ENCODE measurements around the gene H2AZ1.

H2AZ1 gene

GRCh38 chr4:99949034-99949998, 759 bp downstream of the H2AZ1 start:
- Histone ChIP-seq H3K27ac (ENCODE audit: low read depth, low read length) (peak overlapping the region; percentile 89), H3K36me3 (ENCODE audit: control insufficient read depth in 1 of 2, insufficient read depth in 2 of 2, low read length in 2 of 2) (peaks cover 0 to 2% of the 10 kb centered on the region in 2 experiments), H4K91ac (ENCODE audit: low read depth, low read length) (peak overlapping the region; percentile 84), H3K4me2 (ENCODE audit: low read length) (peak overlapping the region; percentile 73), H3K23ac (ENCODE audit: low read length) (peak overlapping the region; percentile 98), H3K9ac (ENCODE audit: low read length) (peak overlapping the region; percentile 100), H3K27me3 (ENCODE audit: insufficient read depth, low read length) (no peaks in the 10 kb centered on the region), H4K8ac (ENCODE audit: low read depth, low read length) (peak overlapping the region; percentile 84), H3K79me1 (ENCODE audit: low read length) (peaks cover 21% of the 10 kb centered on the region), H3K14ac (ENCODE audit: low read length) (peak overlapping the region; percentile 87), H4K12ac (ENCODE audit: low read depth, low read length) (peak overlapping the region; percentile 84), H3K4me1 (ENCODE audit: control insufficient read depth in 1 of 2, insufficient read depth in 2 of 2, low read length in 2 of 2) (peaks cover 0 to 3% of the 10 kb centered on the region in 2 experiments), H2BK5ac (ENCODE audit: low read depth, low read length, poor library complexity) (peak overlapping the region; percentile 79), H3K4me3 (ENCODE audit: low read depth, low read length) (peak overlapping the region; percentile 99), H2AK5ac (ENCODE audit: low read length) (peak overlapping the region; percentile 85), H2AFZ (ENCODE audit: insufficient read depth, low read length, poor library complexity) (peak overlapping the region; percentile 46), H2BK120ac (ENCODE audit: insufficient read depth, low read length, poor library complexity) (peak overlapping the region; percentile 67), H3K9me3 (ENCODE audit: insufficient read depth, low read depth, low read length) (no peaks in the 10 kb centered on the region), H2BK12ac (ENCODE audit: low read length) (no peak overlapping the region), H3K4ac (ENCODE audit: low read depth, low read length) (peak overlapping the region; percentile 99), H3K18ac (ENCODE audit: low read length) (peak overlapping the region; percentile 92), H3K79me2 (ENCODE audit: control insufficient read depth, insufficient read depth, low read length, poor library complexity) (peaks cover 23% of the 10 kb centered on the region)
- WGBS (ENCODE audit: extremely low coverage, insufficient coverage, insufficient read length) = no CpG with 5 or more reads among the region's 98 CpGs
- DNase-seq = peak; percentile 83 to 95

DNA sequence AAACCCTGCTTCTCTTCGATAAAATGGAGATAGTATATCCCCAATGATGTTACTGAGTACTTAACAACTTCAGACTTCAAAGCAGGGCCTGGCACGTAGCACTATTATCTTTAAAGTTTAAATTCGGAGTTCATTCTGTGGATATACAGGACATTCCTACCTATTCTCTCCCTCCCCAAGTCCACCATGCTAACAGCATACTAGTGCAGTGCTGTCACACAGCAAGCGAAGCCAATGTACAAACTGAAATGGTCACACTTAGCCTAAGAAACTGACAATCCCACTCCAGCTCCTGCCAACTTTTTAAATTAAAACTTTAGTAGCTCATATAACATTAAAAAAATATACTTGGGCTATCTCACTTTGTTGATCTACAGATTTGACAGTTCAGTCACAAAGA, 2.5 kb downstream of the H2AZ1 start:
- Histone ChIP-seq H3K23ac (ENCODE audit: low read length) (no peak overlapping the region), H3K14ac (ENCODE audit: low read length) (no peak overlapping the region), H3K4me1 (ENCODE audit: control insufficient read depth in 1 of 2, insufficient read depth in 2 of 2, low read length in 2 of 2) (peaks cover 0 to 3% of the 10 kb centered on the region in 2 experiments), H3K4me2 (ENCODE audit: low read length) (peak overlapping the region; percentile 50), H3K4ac (ENCODE audit: low read depth, low read length) (no peak overlapping the region), H3K79me2 (ENCODE audit: control insufficient read depth, insufficient read depth, low read length, poor library complexity) (peaks cover 23% of the 10 kb centered on the region), H2BK12ac (ENCODE audit: low read length) (no peak overlapping the region), H3K18ac (ENCODE audit: low read length) (no peak overlapping the region), H2BK5ac (ENCODE audit: low read depth, low read length, poor library complexity) (no peak overlapping the region), H3K9me3 (ENCODE audit: insufficient read depth, low read depth, low read length) (no peaks in the 10 kb centered on the region), H2AFZ (ENCODE audit: insufficient read depth, low read length, poor library complexity) (no peak overlapping the region), H3K27ac (ENCODE audit: low read depth, low read length) (peak overlapping the region; percentile 91), H3K79me1 (ENCODE audit: low read length) (peaks cover 21% of the 10 kb centered on the region), H3K27me3 (ENCODE audit: insufficient read depth, low read length) (no peaks in the 10 kb centered on the region), H2AK5ac (ENCODE audit: low read length) (no peak overlapping the region), H4K12ac (ENCODE audit: low read depth, low read length) (no peak overlapping the region), H2BK120ac (ENCODE audit: insufficient read depth, low read length, poor library complexity) (no peak overlapping the region), H3K36me3 (ENCODE audit: control insufficient read depth in 1 of 2, insufficient read depth in 2 of 2, low read length in 2 of 2) (peaks cover 0 to 2% of the 10 kb centered on the region in 2 experiments), H3K9ac (ENCODE audit: low read length) (no peak overlapping the region), H3K4me3 (ENCODE audit: low read depth, low read length) (no peak overlapping the region), H4K91ac (ENCODE audit: low read depth, low read length) (no peak overlapping the region), H4K8ac (ENCODE audit: low read depth, low read length) (no peak overlapping the region)
- no CpG with 5 or more reads among the region's 4 CpGs for WGBS (ENCODE audit: extremely low coverage, insufficient coverage, insufficient read length)
- DNase-seq = no peak

- no peak overlapping the region for H3K23ac ChIP-seq (ENCODE audit: low read length)
- peak overlapping the region; percentile 50 for H3K4me2 ChIP-seq (ENCODE audit: low read length)
- no peak overlapping the region for H2AK5ac ChIP-seq (ENCODE audit: low read length)
- H2AFZ ChIP-seq (ENCODE audit: insufficient read depth, low read length, poor library complexity) = peak overlapping the region; percentile 91
- peak overlapping the region; percentile 86 for H3K4me3 ChIP-seq (ENCODE audit: low read depth, low read length)
- peak overlapping the region; percentile 42 for H2BK5ac ChIP-seq (ENCODE audit: low read depth, low read length, poor library complexity)
- peak overlapping the region; percentile 91 for H3K27ac ChIP-seq (ENCODE audit: low read depth, low read length)
- peak overlapping the region; percentile 68 for H3K4ac ChIP-seq (ENCODE audit: low read depth, low read length)
- no peak overlapping the region for H2BK12ac ChIP-seq (ENCODE audit: low read length)
- peaks cover 21% of the 10 kb centered on the region for H3K79me1 ChIP-seq (ENCODE audit: low read length)
- peak overlapping the region; percentile 79 for H4K12ac ChIP-seq (ENCODE audit: low read depth, low read length)
- H3K14ac ChIP-seq (ENCODE audit: low read length) = no peak overlapping the region
- H4K91ac ChIP-seq (ENCODE audit: low read depth, low read length) = peak overlapping the region; percentile 87
- no peak overlapping the region for H2BK120ac ChIP-seq (ENCODE audit: insufficient read depth, low read length, poor library complexity)
- no peaks in the 10 kb centered on the region for H3K9me3 ChIP-seq (ENCODE audit: insufficient read depth, low read depth, low read length)
- no CpG with 5 or more reads among the region's 8 CpGs for WGBS (ENCODE audit: extremely low coverage, insufficient coverage, insufficient read length)
- DNase-seq = no peak
- H3K18ac ChIP-seq (ENCODE audit: low read length) = no peak overlapping the region
- peak overlapping the region; percentile 11 for H3K9ac ChIP-seq (ENCODE audit: low read length)
- H3K79me2 ChIP-seq (ENCODE audit: control insufficient read depth, insufficient read depth, low read length, poor library complexity) = peaks cover 23% of the 10 kb centered on the region
- peaks cover 0 to 3% of the 10 kb centered on the region in 2 experiments for H3K4me1 ChIP-seq (ENCODE audit: control insufficient read depth in 1 of 2, insufficient read depth in 2 of 2, low read length in 2 of 2)
- peaks cover 0 to 2% of the 10 kb centered on the region in 2 experiments for H3K36me3 ChIP-seq (ENCODE audit: control insufficient read depth in 1 of 2, insufficient read depth in 2 of 2, low read length in 2 of 2)
- peak overlapping the region; percentile 90 for H4K8ac ChIP-seq (ENCODE audit: low read depth, low read length)
- no peaks in the 10 kb centered on the region for H3K27me3 ChIP-seq (ENCODE audit: insufficient read depth, low read length)
Measured at GRCh38 chr4:99947190-99947578, 2.9 kb downstream of the H2AZ1 start.

DNA sequence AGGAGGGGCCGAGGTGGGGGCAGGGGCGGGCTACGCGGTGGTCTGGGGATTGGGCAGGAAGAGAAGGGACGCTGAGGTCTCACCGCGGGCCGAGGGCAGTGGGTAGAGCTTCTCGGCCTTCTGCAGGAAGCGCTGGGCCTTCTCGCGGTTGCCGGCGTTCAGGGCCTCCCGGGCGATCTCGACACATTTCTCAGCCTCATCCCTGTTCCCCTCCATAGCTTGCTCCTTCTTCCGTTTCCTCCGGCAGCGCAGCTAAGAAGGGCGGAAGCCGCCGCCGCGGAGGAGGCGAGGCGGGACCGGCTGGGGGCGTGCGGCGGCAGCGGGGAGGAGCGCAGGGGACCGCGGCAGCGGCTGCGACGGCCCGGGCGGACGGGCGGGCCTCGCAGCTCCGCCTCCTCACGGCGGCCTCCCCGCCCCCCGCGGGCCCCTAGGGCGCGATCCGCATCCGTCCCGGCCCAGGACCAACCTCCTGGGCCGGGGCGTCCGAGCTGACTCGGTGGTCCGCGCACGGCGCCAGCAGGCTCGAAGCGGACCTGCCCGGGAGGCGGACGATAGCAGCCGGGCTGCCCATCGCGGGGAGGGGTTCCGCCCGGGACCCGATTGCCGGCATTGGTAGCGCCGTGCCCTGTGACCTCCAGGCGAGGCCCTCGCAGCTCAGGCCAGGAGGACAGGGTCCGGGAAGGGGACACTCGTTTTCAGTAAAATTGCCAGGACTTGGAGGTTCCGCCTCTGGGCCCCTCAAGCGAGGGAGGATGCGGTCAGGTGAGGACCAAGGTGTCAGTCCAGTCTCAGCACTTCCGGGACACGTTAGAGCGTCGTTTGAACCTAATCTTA, 3.5 kb downstream of the H2AZ1 start, which contains the start of gene DNAJB14:
DNAJB14 (minus strand) TSS at position 263 of the 834 bp plus-strand sequence; CDS start at position 216, 47 bp downstream.
- H3K9ac ChIP-seq (ENCODE audit: low read length) = peak within 1 kb of the TSS; percentile 55
- peak within 1 kb of the TSS; percentile 90 for H4K8ac ChIP-seq (ENCODE audit: low read depth, low read length)
- peak; percentile 56 to 70 for DNase-seq
- H2BK120ac ChIP-seq (ENCODE audit: insufficient read depth, low read length, poor library complexity) = peak within 1 kb of the TSS; percentile 56
- H4K91ac ChIP-seq (ENCODE audit: low read depth, low read length) = peak within 1 kb of the TSS; percentile 87
- H3K23ac ChIP-seq (ENCODE audit: low read length) = no peak within 1 kb of the TSS
- peaks cover 23% of the 10 kb centered on the region for H3K79me2 ChIP-seq (ENCODE audit: control insufficient read depth, insufficient read depth, low read length, poor library complexity)
- no peaks in the 10 kb centered on the region for H3K27me3 ChIP-seq (ENCODE audit: insufficient read depth, low read length)
- WGBS (ENCODE audit: extremely low coverage, insufficient coverage, insufficient read length) = no CpG with 5 or more reads among the region's 87 CpGs
- H3K18ac ChIP-seq (ENCODE audit: low read length) = peak within 1 kb of the TSS; percentile 67
- peak within 1 kb of the TSS; percentile 91 for H3K27ac ChIP-seq (ENCODE audit: low read depth, low read length)
- peaks cover 0 to 3% of the 10 kb centered on the region in 2 experiments for H3K4me1 ChIP-seq (ENCODE audit: control insufficient read depth in 1 of 2, insufficient read depth in 2 of 2, low read length in 2 of 2)
- peak within 1 kb of the TSS; percentile 91 for H2AFZ ChIP-seq (ENCODE audit: insufficient read depth, low read length, poor library complexity)
- peak within 1 kb of the TSS; percentile 72 for H3K4ac ChIP-seq (ENCODE audit: low read depth, low read length)
- no peak within 1 kb of the TSS for H2AK5ac ChIP-seq (ENCODE audit: low read length)
- H2BK12ac ChIP-seq (ENCODE audit: low read length) = peak within 1 kb of the TSS; percentile 28
- peak within 1 kb of the TSS; percentile 53 for H2BK5ac ChIP-seq (ENCODE audit: low read depth, low read length, poor library complexity)
- no peaks in the 10 kb centered on the region for H3K9me3 ChIP-seq (ENCODE audit: insufficient read depth, low read depth, low read length)
- peak within 1 kb of the TSS; percentile 86 for H3K4me3 ChIP-seq (ENCODE audit: low read depth, low read length)
- peaks cover 21% of the 10 kb centered on the region for H3K79me1 ChIP-seq (ENCODE audit: low read length)
- H3K14ac ChIP-seq (ENCODE audit: low read length) = peak within 1 kb of the TSS; percentile 88
- H3K36me3 ChIP-seq (ENCODE audit: control insufficient read depth in 1 of 2, insufficient read depth in 2 of 2, low read length in 2 of 2) = peaks cover 0 to 2% of the 10 kb centered on the region in 2 experiments
- H3K4me2 ChIP-seq (ENCODE audit: low read length) = peak within 1 kb of the TSS; percentile 50
- H4K12ac ChIP-seq (ENCODE audit: low read depth, low read length) = peak within 1 kb of the TSS; percentile 79
